K562 (cell line): ENCODE results near the gene CBX4. TPM values are rescaled to one million over a fixed set of nuclear protein-coding genes. Genes with fewer than 3 reads are reported as not detected.

Experiments
- ATAC-seq: fragments of 200-7000 bp; cut with Tn5 transposase; 3 replicates; pipeline ENCODE4 v1.9.1; 2020; ENCODE audit warnings: moderate library complexity
- BruUV-seq: library from RNA; stranded (reverse); fragments of 400-500 nt; replicated peaks from 2 replicates; lab custom pipeline; 2021; lab: Mats Ljungman, UMichigan
- CTCF ChIA-PET: fragments of 300-600 bp; formaldehyde crosslinking; extraction: SDS; loops from one replicate; lab custom pipeline; 2021; ENCODE audit warnings: low intra/inter-chr PET ratio; lab: Yijun Ruan, JAX
- POLR2A ChIA-PET: fragments of 300-600, 350-650 bp; sonication (Branson Sonifier 250); formaldehyde crosslinking; extraction: SDS; loops from one replicate; lab custom pipeline; 2021; ENCODE audit warnings: antibody characterized with exemption, inconsistent platforms; lab: Yijun Ruan, JAX
- DNase-seq, 4 experiments: peaks; one replicate each; pipeline versions ENCODE4 v3.0.0 to v3.0.0-alpha.2; 2011 to 2018; ENCODE audit warnings: low spot score in 3 of 4, mixed read lengths in 3 of 4; ENCODE audit errors: extremely low read depth in 1 of 4
- FAIRE-seq: peaks from 2 replicates; lab custom pipeline; 2011; peaks lifted over from hg19 to GRCh38; lab: Jason Lieb, UNC
- H2AFZ ChIP-seq: 2 replicates; pipeline ENCODE4 v1.6.0; 2011; ENCODE audit warnings: low read depth, low read length, control low read depth, inconsistent platforms
- H3K27ac ChIP-seq: fragments of 200-600 bp; 3 replicates; pipeline ENCODE4 v1.8.0; 2011; ENCODE audit warnings: low read depth, mild to moderate bottlenecking, control low read depth, inconsistent platforms, low read length, moderate library complexity, mixed read lengths; ENCODE audit errors: extremely low read depth
- H3K27me3 ChIP-seq, 2 experiments: fragments of 300-600 bp in 1 of 2; 2 replicates in 1 of 2; 3 replicates in 1 of 2; pipeline versions ENCODE4 v1.6.0 to v1.8.0; 2011; ENCODE audit warnings: inconsistent platforms in 2 of 2, low read length in 2 of 2, mild to moderate bottlenecking in 1 of 2, mixed read lengths in 1 of 2, moderate library complexity in 1 of 2; ENCODE audit not compliant: control insufficient read depth in 2 of 2, insufficient read depth in 2 of 2
- H3K36me3 ChIP-seq: fragments of 300-600 bp; 3 replicates; pipeline ENCODE4 v1.8.0; 2011; ENCODE audit warnings: mild to moderate bottlenecking, low read length, inconsistent platforms; ENCODE audit not compliant: control insufficient read depth, insufficient read depth
- H3K4me1 ChIP-seq, 2 experiments: fragments of 200-600 bp in 1 of 2; replicated peaks in 1 of 2; 2 replicates in 1 of 2; 3 replicates in 1 of 2; pipeline versions ENCODE4 v1.5.1 to v1.8.0; 2011; ENCODE audit warnings: inconsistent platforms in 2 of 2, low read length in 2 of 2, mild to moderate bottlenecking in 1 of 2, mixed read lengths in 1 of 2, moderate library complexity in 1 of 2; ENCODE audit not compliant: control insufficient read depth in 2 of 2, insufficient read depth in 2 of 2
- H3K4me2 ChIP-seq: 2 replicates; pipeline ENCODE4 v1.6.1; 2011; ENCODE audit warnings: low read length, control low read depth, inconsistent platforms, mixed read lengths; ENCODE audit not compliant: insufficient read depth
- H3K4me3 ChIP-seq: fragments of 200-600 bp; sonication (generic), shearing (Covaris generic); 2 replicates; pipeline ENCODE4 v1.5.1; 2016; ENCODE audit warnings: control low read depth, inconsistent platforms
- H3K79me2 ChIP-seq: fragments of 200-600 bp; 3 replicates; pipeline ENCODE4 v1.8.0; 2011; ENCODE audit warnings: low read length, inconsistent platforms; ENCODE audit not compliant: control insufficient read depth, insufficient read depth
- H3K9ac ChIP-seq, 2 experiments: 2 replicates each; pipeline versions ENCODE4 v1.6.0 to v1.6.1; 2011; ENCODE audit warnings: low read depth in 2 of 2, low read length in 2 of 2, control low read depth in 1 of 2, inconsistent platforms in 1 of 2, mild to moderate bottlenecking in 1 of 2, mixed read lengths in 1 of 2; ENCODE audit not compliant: insufficient read depth in 1 of 2
- H3K9me1 ChIP-seq: one replicate; pipeline ENCODE4 v1.6.0; 2011; ENCODE audit warnings: inconsistent platforms, mild to moderate bottlenecking, low read length, moderate library complexity; ENCODE audit not compliant: control insufficient read depth, insufficient read depth
- H3K9me3 ChIP-seq: replicated peaks from 2 replicates; pipeline ENCODE4 v1.5.1; 2011; ENCODE audit warnings: low read depth, low read length, inconsistent platforms; ENCODE audit not compliant: control insufficient read depth, insufficient read depth
- H4K20me1 ChIP-seq: replicated peaks from 2 replicates; pipeline ENCODE4 v1.6.1; 2011; ENCODE audit warnings: low read length, inconsistent platforms, mixed read lengths; ENCODE audit not compliant: control insufficient read depth, insufficient read depth
- BDP1 ChIP-seq: IDR thresholded peaks from 3 replicates; pipeline ENCODE4 v1.6.1; 2011; ENCODE audit not compliant: insufficient read length, insufficient read depth
- DEAF1 ChIP-seq: fragments of 450-650 bp; formaldehyde crosslinking; IDR thresholded peaks from 2 replicates; pipeline ENCODE4 v1.4.0; 2020; ENCODE audit warnings: mild to moderate bottlenecking, moderate library complexity
- HIVEP1 ChIP-seq: fragments of 250-450 bp; sonication (Bioruptor Pico); IDR thresholded peaks from 2 replicates; pipeline ENCODE4 v1.4.0; 2020; ENCODE audit warnings: mild to moderate bottlenecking
- WGBS: fragments of 100-300 bp; shearing (Covaris generic); methylation state at CpG from one replicate; pipeline ENCODE4 v1.1.6; 2016; ENCODE audit warnings: low coverage, mixed read lengths; ENCODE audit not compliant: insufficient coverage; ENCODE audit errors: missing lambda C conversion rate; 5-methylcytosine and 5-hydroxymethylcytosine counted together
- in situ Hi-C: fragments of 300-500 bp; cut with MboI; formaldehyde crosslinking; loops from 4 replicates; pipeline ENCODE4 v1.15.0; 2018; ENCODE audit warnings: inconsistent platforms, mixed read lengths
- intact Hi-C: fragments of 100-400 bp; cut with micrococcal nuclease; formaldehyde crosslinking; loops from 2 replicates; pipeline ENCODE4 v1.14.2; 2022
- polyA plus RNA-seq, 8 experiments: library from polyadenylated mRNA; depleted of rRNA in 4 of 8; stranded (reverse) in 5 of 8; unstranded in 3 of 8; fragments of >200 nt; fragmentation: Nextera tagmentation in 2 of 8; fragmentation: Illumina TruSeq in 1 of 8; extraction: Ambion mirVana in 2 of 8; extraction: Trizol in 1 of 8; gene quantifications; 2 replicates each; pipeline versions ENCODE4 v1.2.1 to v1.2.3, GENCODE V29; 2011 to 2014; ENCODE audit warnings: inconsistent platforms in 1 of 8, missing spikeins in 1 of 8
- total RNA-seq, 7 experiments: library from RNA; depleted of rRNA in 6 of 7; stranded (reverse); fragments of >200 nt in 6 of 7; fragmentation: Illumina TruSeq in 2 of 7; extraction: Trizol in 2 of 7; gene quantifications; 2 replicates each; pipeline versions ENCODE4 v1.2.1 to v1.2.3, GENCODE V29; 2011 to 2021; ENCODE audit warnings: low replicate concordance in 1 of 7

Gene CBX4
- total and polyA plus RNA-seq, 9 of the 15 experiments (the other 6 are each of a cell fraction or from before 2014, with no cell fraction given) = 0.98 to 50.5 (median 10.0) TPM

GRCh38 chr17:79888009-79888540 is 48.8 kb upstream of the CBX4 start:
- ChIA-PET POLR2A (interaction anchor here (0.7 to 2.2 kb wide), 2 partner anchors 9 to 22 kb away, joined by 4 to 7 read pairs; no protein-coding TSS in a partner anchor), CTCF (no interaction called here)
- H3K9me3 ChIP-seq = no peaks in the 10 kb centered on the region; the same call in 1 of the 2 replicates
- no TSS peak for BruUV-seq
- no peaks in the 10 kb centered on the region; a peak in 1 of 5 replicates for H3K4me1 ChIP-seq
- no peak for TF ChIP-seq HIVEP1 (CRISPR knock-in tag)
- TF ChIP-seq BDP1 = no peak
- no peak for TF ChIP-seq DEAF1
- H3K27ac ChIP-seq = no peak overlapping the region
- H3K9ac ChIP-seq = no peak overlapping the region
- H3K36me3 ChIP-seq = no peaks in the 10 kb centered on the region
- H3K9me1 ChIP-seq = no peaks in the 10 kb centered on the region
- H4K20me1 ChIP-seq = peaks cover 9% of the 10 kb centered on the region
- H3K79me2 ChIP-seq = no peaks in the 10 kb centered on the region
- no peak overlapping the region for H2AFZ ChIP-seq
- no peak for FAIRE-seq
- ATAC-seq = no peak
- in situ Hi-C loops (no loop called here), intact Hi-C loops (no loop called here)
- no peak for DNase-seq
- peaks cover 34 to 63% of the 10 kb centered on the region in 2 experiments; a peak in 4 of 5 replicates for H3K27me3 ChIP-seq
- H3K4me3 ChIP-seq = no peak overlapping the region
- H3K4me2 ChIP-seq = no peak overlapping the region
- 12% methylated on average over 14 of the region's 17 CpGs for WGBS
